Caco-2 (cell line): ENCODE data around the gene NPIPB8. TPM values are rescaled to one million over a fixed set of nuclear protein-coding genes. Genes with fewer than 3 reads are reported as not detected.
"Not testable (repeated sequence)": the region's sequence is repeated elsewhere in the genome, so short reads cannot be mapped to it uniquely, and the experiment has no call there.

Source experiments
- BruUV-seq: library from RNA; stranded (reverse); fragments of 400-500 nt; replicated peaks from 2 replicates; lab custom pipeline; 2021; lab: Mats Ljungman, UMichigan
- CTCF ChIA-PET: fragments of 300-600 bp; sonication (Branson Sonifier 250); formaldehyde crosslinking; loops from one replicate; lab custom pipeline; 2022; ENCODE audit warnings: antibody characterized with exemption; lab: Charles Lee
- POLR2A ChIA-PET: fragments of 300-600 bp; sonication (Branson Sonifier 250); formaldehyde crosslinking; loops from one replicate; lab custom pipeline; 2022; ENCODE audit warnings: antibody characterized with exemption; lab: Charles Lee
- DNase-seq, 2 experiments: peaks; one replicate each; pipeline versions ENCODE4 v3.0.0 to v3.0.0-alpha.2; 2020 to 2022
- H3K27me3 ChIP-seq: replicated peaks from 2 replicates; pipeline ENCODE4 v1.6.0; 2011; ENCODE audit warnings: low read length; ENCODE audit not compliant: control insufficient read depth, insufficient read depth
- H3K36me3 ChIP-seq: 2 replicates; pipeline ENCODE4 v1.5.1; 2011; ENCODE audit warnings: low read length; ENCODE audit not compliant: control insufficient read depth, insufficient read depth
- H3K4me1 ChIP-seq: fragments of 250-450 bp; sonication (Bioruptor Pico); 2 replicates; pipeline ENCODE4 v1.5.1; 2020; ENCODE audit warnings: mild to moderate bottlenecking
- H3K4me3 ChIP-seq: 2 replicates; pipeline ENCODE4 v1.5.1; 2011; ENCODE audit warnings: low read depth, mild to moderate bottlenecking, control low read depth, low read length
- H3K9me3 ChIP-seq: fragments of 250-450 bp; sonication (Bioruptor Pico); 2 replicates; pipeline ENCODE4 v1.5.1; 2020; ENCODE audit warnings: mild to moderate bottlenecking, moderate library complexity
- H3K27ac Mint-ChIP-seq: one replicate; pipeline ENCODE4 v1.8.0; 2022; ENCODE audit warnings: mixed read lengths; ENCODE audit not compliant: unreplicated experiment
- H3K27me3 Mint-ChIP-seq: one replicate; pipeline ENCODE4 v1.8.0; 2022; ENCODE audit warnings: mixed read lengths; ENCODE audit not compliant: insufficient read depth, unreplicated experiment
- H3K36me3 Mint-ChIP-seq: one replicate; pipeline ENCODE4 v1.8.0; 2022; ENCODE audit warnings: mild to moderate bottlenecking, mixed read lengths; ENCODE audit not compliant: insufficient read depth, unreplicated experiment
- H3K4me1 Mint-ChIP-seq: one replicate; pipeline ENCODE4 v1.8.0; 2022; ENCODE audit warnings: low read depth, mixed read lengths; ENCODE audit not compliant: unreplicated experiment
- H3K4me3 Mint-ChIP-seq: one replicate; pipeline ENCODE4 v1.8.0; 2022; ENCODE audit warnings: mild to moderate bottlenecking, moderate library complexity, mixed read lengths; ENCODE audit not compliant: unreplicated experiment
- H3K9me3 Mint-ChIP-seq: one replicate; pipeline ENCODE4 v1.8.0; 2022; ENCODE audit warnings: mixed read lengths; ENCODE audit not compliant: unreplicated experiment
- intact Hi-C: fragments of 100-400 bp; cut with micrococcal nuclease; formaldehyde crosslinking; loops from one replicate; pipeline ENCODE4 v1.10.0; 2022; ENCODE audit not compliant: unreplicated experiment
- total RNA-seq: library from RNA; stranded (reverse); gene quantifications from 2 replicates; pipeline ENCODE4 v1.2.3, GENCODE V29; 2022
- TF ChIP-seq, protein P1 (sequence below), 2 experiments: fragments of 200-600 bp in 1 of 2; IDR thresholded peaks; 1 replicate in 1 of 2; 2 replicates in 1 of 2; pipeline versions ENCODE4 v1.5.1 to v1.8.0; 2011 to 2022; ENCODE audit warnings: antibody characterized with exemption in 1 of 2, control low read depth in 1 of 2, inconsistent platforms in 1 of 2, low read depth in 1 of 2, low read length in 1 of 2, mild to moderate bottlenecking in 1 of 2, moderate library complexity in 1 of 2; ENCODE audit not compliant: insufficient read depth in 1 of 2, severe bottlenecking in 1 of 2, unreplicated experiment in 1 of 2

The NPIPB8 gene
- total RNA-seq, 1 experiment from 2014 or later = 0.48 TPM

- H3K9me3 Mint-ChIP-seq, H3K27me3 ChIP-seq, H3K9me3 ChIP-seq, BruUV-seq, H3K4me3 ChIP-seq, intact Hi-C loops, H3K4me3 Mint-ChIP-seq, H3K27me3 Mint-ChIP-seq, H3K36me3 ChIP-seq, H3K4me1 Mint-ChIP-seq, H3K27ac Mint-ChIP-seq, POLR2A ChIA-PET, H3K4me1 ChIP-seq: not testable (repeated sequence)
- DNase-seq = peak; percentile 61 to 68
- TF ChIP-seq, protein P1, sequence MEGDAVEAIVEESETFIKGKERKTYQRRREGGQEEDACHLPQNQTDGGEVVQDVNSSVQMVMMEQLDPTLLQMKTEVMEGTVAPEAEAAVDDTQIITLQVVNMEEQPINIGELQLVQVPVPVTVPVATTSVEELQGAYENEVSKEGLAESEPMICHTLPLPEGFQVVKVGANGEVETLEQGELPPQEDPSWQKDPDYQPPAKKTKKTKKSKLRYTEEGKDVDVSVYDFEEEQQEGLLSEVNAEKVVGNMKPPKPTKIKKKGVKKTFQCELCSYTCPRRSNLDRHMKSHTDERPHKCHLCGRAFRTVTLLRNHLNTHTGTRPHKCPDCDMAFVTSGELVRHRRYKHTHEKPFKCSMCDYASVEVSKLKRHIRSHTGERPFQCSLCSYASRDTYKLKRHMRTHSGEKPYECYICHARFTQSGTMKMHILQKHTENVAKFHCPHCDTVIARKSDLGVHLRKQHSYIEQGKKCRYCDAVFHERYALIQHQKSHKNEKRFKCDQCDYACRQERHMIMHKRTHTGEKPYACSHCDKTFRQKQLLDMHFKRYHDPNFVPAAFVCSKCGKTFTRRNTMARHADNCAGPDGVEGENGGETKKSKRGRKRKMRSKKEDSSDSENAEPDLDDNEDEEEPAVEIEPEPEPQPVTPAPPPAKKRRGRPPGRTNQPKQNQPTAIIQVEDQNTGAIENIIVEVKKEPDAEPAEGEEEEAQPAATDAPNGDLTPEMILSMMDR (IDR thresholded peaks at IDR 0.05; ENCODE audit: insufficient read depth in 1 of 2, low read depth in 1 of 2, low read length in 1 of 2, severe bottlenecking in 1 of 2, unreplicated experiment in 1 of 2) = peak; percentile 57 to 61
- peaks cover 12% of the 10 kb centered on the region for H3K36me3 Mint-ChIP-seq
- CTCF ChIA-PET = interaction anchor here (0.6 kb wide), 1 partner anchor 23 kb away, joined by 3 read pairs; no protein-coding TSS in a partner anchor
Measured at GRCh38 chr16:28615486-28616223, 22.2 kb upstream of the NPIPB8 start.

GRCh38 chr16:28616224-28616577 is 21.7 kb upstream of the NPIPB8 start:
- H3K4me3 ChIP-seq, POLR2A ChIA-PET, DNase-seq, H3K27me3 Mint-ChIP-seq, H3K36me3 ChIP-seq, H3K27ac Mint-ChIP-seq, H3K9me3 ChIP-seq, H3K4me3 Mint-ChIP-seq, intact Hi-C loops, H3K27me3 ChIP-seq, H3K4me1 ChIP-seq, BruUV-seq, H3K9me3 Mint-ChIP-seq, H3K4me1 Mint-ChIP-seq: not testable (repeated sequence)
- CTCF ChIA-PET = interaction anchor here (0.6 kb wide), 1 partner anchor 23 kb away, joined by 3 read pairs; no protein-coding TSS in a partner anchor
- peaks cover 12% of the 10 kb centered on the region for H3K36me3 Mint-ChIP-seq

GRCh38 chr16:28616636-28617035 is 21.2 kb upstream of the NPIPB8 start:
- H3K4me1 Mint-ChIP-seq = peaks cover 4% of the 10 kb centered on the region
- H3K4me1 ChIP-seq = peaks cover 3% of the 10 kb centered on the region; the same call in 1 of the 2 replicates
- H3K4me3 Mint-ChIP-seq = no peak overlapping the region
- ChIA-PET CTCF (interaction anchor here (0.6 kb wide), 1 partner anchor 24 kb away, joined by 3 read pairs; no protein-coding TSS in a partner anchor), POLR2A (no interaction called here)
- H3K4me3 ChIP-seq = no peak overlapping the region
- no peaks in the 10 kb centered on the region for H3K27me3 Mint-ChIP-seq
- H3K27ac Mint-ChIP-seq = no peak overlapping the region
- H3K36me3 Mint-ChIP-seq = peaks cover 12% of the 10 kb centered on the region
- H3K27me3 ChIP-seq = no peaks in the 10 kb centered on the region
- no peaks in the 10 kb centered on the region for H3K9me3 ChIP-seq
- no peaks in the 10 kb centered on the region for H3K36me3 ChIP-seq
- no peak for DNase-seq
- intact Hi-C loops = no loop called here
- no TSS peak for BruUV-seq
- H3K9me3 Mint-ChIP-seq = no peaks in the 10 kb centered on the region
- TF ChIP-seq, protein P1 (IDR thresholded peaks at IDR 0.05; ENCODE audit: insufficient read depth in 1 of 2, low read depth in 1 of 2, low read length in 1 of 2, severe bottlenecking in 1 of 2, unreplicated experiment in 1 of 2) = no peak
